ENCODE data around the gene ATP13A2.

DNA sequence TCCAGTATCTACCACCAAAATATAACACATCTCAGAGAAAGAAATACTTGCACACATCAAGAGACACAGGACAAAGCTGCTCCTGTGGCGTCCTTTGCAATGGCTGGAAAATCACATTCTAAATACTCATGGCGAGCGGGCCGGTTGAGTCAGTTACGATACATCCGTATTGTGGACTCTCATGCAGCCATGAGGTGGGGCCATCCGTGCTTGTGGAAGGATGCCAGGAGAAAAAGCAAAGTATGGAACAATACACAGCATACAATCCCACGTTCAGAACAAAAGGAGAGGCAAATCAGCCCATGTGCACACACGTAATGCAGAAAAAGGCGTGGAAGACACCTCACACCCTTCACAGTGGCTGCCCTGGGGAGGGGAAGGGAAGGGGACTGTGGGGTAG is 13.1 kb downstream of the ATP13A2 start:
- TF ChIP-seq, protein P1, sequence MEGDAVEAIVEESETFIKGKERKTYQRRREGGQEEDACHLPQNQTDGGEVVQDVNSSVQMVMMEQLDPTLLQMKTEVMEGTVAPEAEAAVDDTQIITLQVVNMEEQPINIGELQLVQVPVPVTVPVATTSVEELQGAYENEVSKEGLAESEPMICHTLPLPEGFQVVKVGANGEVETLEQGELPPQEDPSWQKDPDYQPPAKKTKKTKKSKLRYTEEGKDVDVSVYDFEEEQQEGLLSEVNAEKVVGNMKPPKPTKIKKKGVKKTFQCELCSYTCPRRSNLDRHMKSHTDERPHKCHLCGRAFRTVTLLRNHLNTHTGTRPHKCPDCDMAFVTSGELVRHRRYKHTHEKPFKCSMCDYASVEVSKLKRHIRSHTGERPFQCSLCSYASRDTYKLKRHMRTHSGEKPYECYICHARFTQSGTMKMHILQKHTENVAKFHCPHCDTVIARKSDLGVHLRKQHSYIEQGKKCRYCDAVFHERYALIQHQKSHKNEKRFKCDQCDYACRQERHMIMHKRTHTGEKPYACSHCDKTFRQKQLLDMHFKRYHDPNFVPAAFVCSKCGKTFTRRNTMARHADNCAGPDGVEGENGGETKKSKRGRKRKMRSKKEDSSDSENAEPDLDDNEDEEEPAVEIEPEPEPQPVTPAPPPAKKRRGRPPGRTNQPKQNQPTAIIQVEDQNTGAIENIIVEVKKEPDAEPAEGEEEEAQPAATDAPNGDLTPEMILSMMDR (IDR thresholded peaks at IDR 0.05), result no peak
- TF ChIP-seq EZH2 (IDR thresholded peaks at IDR 0.05) (no peak), EZH2phosphoT487 (IDR thresholded peaks at IDR 0.05) (no peak)

All from neural progenitor cell (in vitro differentiated cells).